Measurements from ENCODE around the gene TSPEAR.

GRCh38 chr21:44650265-44650972, 61.0 kb downstream of the TSPEAR start:
- TF ChIP-seq, protein P1, sequence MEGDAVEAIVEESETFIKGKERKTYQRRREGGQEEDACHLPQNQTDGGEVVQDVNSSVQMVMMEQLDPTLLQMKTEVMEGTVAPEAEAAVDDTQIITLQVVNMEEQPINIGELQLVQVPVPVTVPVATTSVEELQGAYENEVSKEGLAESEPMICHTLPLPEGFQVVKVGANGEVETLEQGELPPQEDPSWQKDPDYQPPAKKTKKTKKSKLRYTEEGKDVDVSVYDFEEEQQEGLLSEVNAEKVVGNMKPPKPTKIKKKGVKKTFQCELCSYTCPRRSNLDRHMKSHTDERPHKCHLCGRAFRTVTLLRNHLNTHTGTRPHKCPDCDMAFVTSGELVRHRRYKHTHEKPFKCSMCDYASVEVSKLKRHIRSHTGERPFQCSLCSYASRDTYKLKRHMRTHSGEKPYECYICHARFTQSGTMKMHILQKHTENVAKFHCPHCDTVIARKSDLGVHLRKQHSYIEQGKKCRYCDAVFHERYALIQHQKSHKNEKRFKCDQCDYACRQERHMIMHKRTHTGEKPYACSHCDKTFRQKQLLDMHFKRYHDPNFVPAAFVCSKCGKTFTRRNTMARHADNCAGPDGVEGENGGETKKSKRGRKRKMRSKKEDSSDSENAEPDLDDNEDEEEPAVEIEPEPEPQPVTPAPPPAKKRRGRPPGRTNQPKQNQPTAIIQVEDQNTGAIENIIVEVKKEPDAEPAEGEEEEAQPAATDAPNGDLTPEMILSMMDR (IDR thresholded peaks at IDR 0.05): no peak
- TF ChIP-seq POLR2A (IDR thresholded peaks at IDR 0.05): no peak
